Keratinocyte (primary cell): ENCODE data around the gene TERB1. TPM values are rescaled to one million over a fixed set of nuclear protein-coding genes. Genes with fewer than 3 reads are reported as not detected.

Experiments used
- DNase-seq: peaks from one replicate; pipeline ENCODE4 v3.0.0-alpha.2; 2011; ENCODE audit warnings: low read depth, missing footprints, low spot score
- FAIRE-seq: peaks from 2 replicates; lab custom pipeline; 2011; peaks lifted over from hg19 to GRCh38; lab: Jason Lieb, UNC
- H2AFZ ChIP-seq: 2 replicates; pipeline ENCODE4 v1.6.0; 2012; ENCODE audit warnings: low read length, control low read depth, inconsistent platforms; ENCODE audit not compliant: control insufficient read depth
- H3K27ac ChIP-seq: 2 replicates; pipeline ENCODE4 v1.5.1; 2011; ENCODE audit warnings: low read length; ENCODE audit not compliant: control insufficient read depth, insufficient read depth
- H3K27me3 ChIP-seq: 3 replicates; pipeline ENCODE4 v1.6.0; 2011; ENCODE audit warnings: low read length; ENCODE audit not compliant: control insufficient read depth, insufficient read depth; ENCODE audit errors: extremely low read depth
- H3K36me3 ChIP-seq, 2 experiments: 2 replicates in 1 of 2; 3 replicates in 1 of 2; pipeline ENCODE4 v1.5.1; 2011; ENCODE audit warnings: low read length in 2 of 2, mild to moderate bottlenecking in 1 of 2; ENCODE audit not compliant: control insufficient read depth in 2 of 2, insufficient read depth in 2 of 2; ENCODE audit errors: extremely low read depth in 1 of 2
- H3K4me1 ChIP-seq: 3 replicates; pipeline ENCODE4 v1.5.1; 2011; ENCODE audit warnings: low read length; ENCODE audit not compliant: control insufficient read depth, insufficient read depth; ENCODE audit errors: extremely low read depth
- H3K4me2 ChIP-seq: 3 replicates; pipeline ENCODE4 v1.6.0; 2011; ENCODE audit warnings: low read depth, low read length; ENCODE audit not compliant: control insufficient read depth, insufficient read depth; ENCODE audit errors: extremely low read depth
- H3K4me3 ChIP-seq, 3 experiments: fragments of 200-600 bp in 1 of 3; sonication (generic) in 1 of 3; 2 replicates in 2 of 3; 3 replicates in 1 of 3; pipeline ENCODE4 v1.5.1; 2011 to 2016; ENCODE audit warnings: low read length in 3 of 3, mild to moderate bottlenecking in 3 of 3, control low read depth in 2 of 3, inconsistent platforms in 1 of 3, low read depth in 1 of 3, mixed read lengths in 1 of 3, mixed run types in 1 of 3, moderate library complexity in 1 of 3; ENCODE audit not compliant: control insufficient read depth in 2 of 3, insufficient read depth in 2 of 3; ENCODE audit errors: extremely low read depth in 1 of 3
- H3K79me2 ChIP-seq: 2 replicates; pipeline ENCODE4 v1.6.0; 2012; ENCODE audit warnings: low read length; ENCODE audit not compliant: control insufficient read depth, insufficient read depth
- H3K9ac ChIP-seq: 3 replicates; pipeline ENCODE4 v1.6.0; 2011; ENCODE audit warnings: low read length; ENCODE audit not compliant: control insufficient read depth, insufficient read depth; ENCODE audit errors: extremely low read depth
- H3K9me1 ChIP-seq: 3 replicates; pipeline ENCODE4 v1.6.0; 2011; ENCODE audit warnings: low read length; ENCODE audit not compliant: control insufficient read depth, insufficient read depth; ENCODE audit errors: extremely low read depth
- H3K9me3 ChIP-seq: 2 replicates; pipeline ENCODE4 v1.5.1; 2012; ENCODE audit warnings: low read depth, low read length; ENCODE audit not compliant: control insufficient read depth
- H4K20me1 ChIP-seq: 3 replicates; pipeline ENCODE4 v1.6.0; 2011; ENCODE audit warnings: low read length; ENCODE audit not compliant: control insufficient read depth, insufficient read depth; ENCODE audit errors: extremely low read depth
- CTCF ChIP-seq, 3 experiments: IDR thresholded peaks in 1 of 3; conservative IDR thresholded peaks in 1 of 3; optimal IDR thresholded peaks in 1 of 3; 2 replicates in 2 of 3; 3 replicates in 1 of 3; pipeline versions ENCODE3 to v1.5.1; 2011; ENCODE audit warnings: low read length in 3 of 3, mild to moderate bottlenecking in 3 of 3, moderate library complexity in 2 of 3, control low read depth in 1 of 3, inconsistent platforms in 1 of 3; ENCODE audit not compliant: insufficient read depth in 2 of 3; ENCODE audit errors: extremely low read depth in 1 of 3
- EZH2 ChIP-seq: IDR thresholded peaks from one replicate; pipeline ENCODE4 v1.6.1; 2012; ENCODE audit warnings: inconsistent platforms, mild to moderate bottlenecking, low read length, moderate library complexity
- dilution Hi-C: fragments of 300-500 bp; cut with MboI; formaldehyde crosslinking; loops from one replicate; pipeline ENCODE4 v1.7.0; 2020; ENCODE audit warnings: low sequenced_read_pairs; ENCODE audit not compliant: extremely low pct_ligation_motif_present
- polyA plus RNA-seq, 5 experiments: library from polyadenylated mRNA; depleted of rRNA in 3 of 5; stranded (reverse) in 3 of 5; stranded (forward) in 1 of 5; unstranded in 1 of 5; fragments of >200 nt; gene quantifications; 1 replicate in 1 of 5; 2 replicates in 3 of 5; 3 replicates in 1 of 5; pipeline versions ENCODE4 v1.2.1 to v1.2.3, GENCODE V29; 2011 to 2012; ENCODE audit warnings: missing spikeins in 2 of 5, low read depth in 1 of 5, low replicate concordance in 1 of 5

The TERB1 gene
- polyA plus RNA-seq, 1 donor (not counting 4 experiments of a cell fraction or from before 2014, with no cell fraction given) = 0.22 TPM

GRCh38 chr16:66845791-66846221, 44.4 kb upstream of the TERB1 start:
- DNase-seq (no peak), FAIRE-seq (no peak)
- Histone ChIP-seq H3K9ac (no peak overlapping the region), H3K27ac (no peak overlapping the region), H3K79me2 (no peaks in the 10 kb centered on the region), H2AFZ (no peak overlapping the region), H3K9me3 (no peaks in the 10 kb centered on the region), H3K9me1 (no peaks in the 10 kb centered on the region), H3K4me3 (no peak overlapping the region), H3K4me2 (no peak overlapping the region), H3K27me3 (peaks cover 57% of the 10 kb centered on the region), H3K36me3 (no peaks in the 10 kb centered on the region), H4K20me1 (no peaks in the 10 kb centered on the region), H3K4me1 (no peaks in the 10 kb centered on the region)
- no peak for TF ChIP-seq CTCF (optimal IDR thresholded peaks at IDR 0.05 in 1 of 3, IDR thresholded peaks at IDR 0.05 in 1 of 3, conservative IDR thresholded peaks at IDR 0.05 in 1 of 3; ENCODE audit: extremely low read depth in 1 of 3, insufficient read depth in 2 of 3, low read length in 3 of 3)
- TF ChIP-seq EZH2 = no peak
- dilution Hi-C loops = no loop called here

- Histone ChIP-seq H3K79me2 (no peaks in the 10 kb centered on the region), H3K4me1 (no peaks in the 10 kb centered on the region), H3K4me3 (no peak overlapping the region), H3K36me3 (no peaks in the 10 kb centered on the region), H3K9me3 (no peaks in the 10 kb centered on the region), H3K27ac (no peak overlapping the region), H3K4me2 (peak overlapping the region; percentile 18), H3K9me1 (no peaks in the 10 kb centered on the region), H3K9ac (no peak overlapping the region), H2AFZ (no peak overlapping the region), H3K27me3 (peaks cover 52% of the 10 kb centered on the region), H4K20me1 (no peaks in the 10 kb centered on the region)
- dilution Hi-C loops = no loop called here
- no peak for TF ChIP-seq CTCF (optimal IDR thresholded peaks at IDR 0.05 in 1 of 3, IDR thresholded peaks at IDR 0.05 in 1 of 3, conservative IDR thresholded peaks at IDR 0.05 in 1 of 3; ENCODE audit: extremely low read depth in 1 of 3, insufficient read depth in 2 of 3, low read length in 3 of 3)
- no peak for TF ChIP-seq EZH2
- DNase-seq (no peak), FAIRE-seq (no peak)
Measured at GRCh38 chr16:66845080-66845410, 43.7 kb upstream of the TERB1 start.
